Activated B cell treated with CpG ODN at 0.5 μM for 24 hours (primary cell): ENCODE data around the gene CPT2. TPM values are rescaled to one million over a fixed set of nuclear protein-coding genes. Genes with fewer than 3 reads are reported as not detected.

Source experiments
- ATAC-seq: fragments of 200-7000 bp; cut with Tn5 transposase; one replicate; pipeline ENCODE4 v1.10.0; 2021; ENCODE audit warnings: low read depth, mild to moderate bottlenecking, moderate library complexity
- CTCF ChIA-PET: fragments of 350-600 bp; sonication (Branson Sonifier 250); formaldehyde crosslinking; loops from one replicate; lab custom pipeline; 2021; ENCODE audit warnings: antibody characterized with exemption; lab: Charles Lee
- POLR2A ChIA-PET: fragments of 350-600 bp; sonication (Branson Sonifier 250); formaldehyde crosslinking; loops from one replicate; lab custom pipeline; 2021; ENCODE audit warnings: antibody characterized with exemption; lab: Charles Lee
- DNase-seq: peaks from one replicate; pipeline ENCODE4 v3.0.0; 2022
- H3K27ac Mint-ChIP-seq: one replicate; pipeline ENCODE4 v1.8.0; 2020; ENCODE audit warnings: mixed read lengths
- H3K27me3 Mint-ChIP-seq: one replicate; pipeline ENCODE4 v1.8.0; 2021; ENCODE audit warnings: mixed read lengths
- H3K36me3 Mint-ChIP-seq: one replicate; pipeline ENCODE4 v1.8.0; 2021; ENCODE audit warnings: low read depth, mixed read lengths
- H3K4me1 Mint-ChIP-seq: one replicate; pipeline ENCODE4 v1.8.0; 2021; ENCODE audit warnings: mixed read lengths
- H3K4me3 Mint-ChIP-seq: one replicate; pipeline ENCODE4 v1.8.0; 2020; ENCODE audit warnings: mild to moderate bottlenecking, mixed read lengths
- H3K9me3 Mint-ChIP-seq: one replicate; pipeline ENCODE4 v1.8.0; 2020; ENCODE audit warnings: mixed read lengths
- intact Hi-C: fragments of 100-400 bp; cut with micrococcal nuclease; formaldehyde crosslinking; loops from one replicate; pipeline ENCODE4 v1.15.1; 2024
- total RNA-seq: library from RNA; stranded (reverse); gene quantifications from 2 replicates; pipeline ENCODE4 v1.2.3, GENCODE V29; 2022
- TF ChIP-seq, protein P1 (sequence below): fragments of 200-600 bp; IDR thresholded peaks from one replicate; pipeline ENCODE4 v1.8.0; 2022; ENCODE audit warnings: antibody characterized with exemption, mild to moderate bottlenecking

Gene CPT2
- total RNA-seq, 1 donor from 2014 or later = 15.7 TPM

DNA sequence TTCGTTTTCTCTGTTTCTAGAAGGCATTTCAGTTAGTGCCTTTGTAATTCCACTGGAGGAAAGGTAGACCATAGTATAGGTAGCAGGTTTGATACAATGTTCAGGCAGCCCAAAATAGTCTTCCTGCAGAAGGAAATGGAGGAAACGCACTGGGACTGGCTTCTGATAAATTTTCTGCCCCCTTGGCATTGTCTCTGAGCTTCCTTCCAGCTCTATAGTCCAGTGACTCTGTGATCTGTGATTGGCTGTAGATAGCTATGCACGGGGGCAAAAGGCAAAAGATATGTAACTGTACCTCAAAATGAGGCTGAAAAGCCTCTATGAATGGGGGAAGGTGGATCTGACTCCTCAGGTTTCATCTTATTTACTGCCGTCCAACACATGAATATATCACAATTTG is 47.5 kb downstream of the CPT2 start:
- intact Hi-C loops = no loop called here
- Mint-ChIP-seq H3K4me1 (peaks cover 30% of the 10 kb centered on the region), H3K36me3 (no peaks in the 10 kb centered on the region), H3K4me3 (no peak overlapping the region), H3K27me3 (no peaks in the 10 kb centered on the region), H3K9me3 (no peaks in the 10 kb centered on the region), H3K27ac (no peak overlapping the region)
- DNase-seq = no peak
- POLR2A ChIA-PET = no interaction called here
- CTCF ChIA-PET = no interaction called here
- TF ChIP-seq, protein P1, sequence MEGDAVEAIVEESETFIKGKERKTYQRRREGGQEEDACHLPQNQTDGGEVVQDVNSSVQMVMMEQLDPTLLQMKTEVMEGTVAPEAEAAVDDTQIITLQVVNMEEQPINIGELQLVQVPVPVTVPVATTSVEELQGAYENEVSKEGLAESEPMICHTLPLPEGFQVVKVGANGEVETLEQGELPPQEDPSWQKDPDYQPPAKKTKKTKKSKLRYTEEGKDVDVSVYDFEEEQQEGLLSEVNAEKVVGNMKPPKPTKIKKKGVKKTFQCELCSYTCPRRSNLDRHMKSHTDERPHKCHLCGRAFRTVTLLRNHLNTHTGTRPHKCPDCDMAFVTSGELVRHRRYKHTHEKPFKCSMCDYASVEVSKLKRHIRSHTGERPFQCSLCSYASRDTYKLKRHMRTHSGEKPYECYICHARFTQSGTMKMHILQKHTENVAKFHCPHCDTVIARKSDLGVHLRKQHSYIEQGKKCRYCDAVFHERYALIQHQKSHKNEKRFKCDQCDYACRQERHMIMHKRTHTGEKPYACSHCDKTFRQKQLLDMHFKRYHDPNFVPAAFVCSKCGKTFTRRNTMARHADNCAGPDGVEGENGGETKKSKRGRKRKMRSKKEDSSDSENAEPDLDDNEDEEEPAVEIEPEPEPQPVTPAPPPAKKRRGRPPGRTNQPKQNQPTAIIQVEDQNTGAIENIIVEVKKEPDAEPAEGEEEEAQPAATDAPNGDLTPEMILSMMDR = no peak
- ATAC-seq = no peak

DNA sequence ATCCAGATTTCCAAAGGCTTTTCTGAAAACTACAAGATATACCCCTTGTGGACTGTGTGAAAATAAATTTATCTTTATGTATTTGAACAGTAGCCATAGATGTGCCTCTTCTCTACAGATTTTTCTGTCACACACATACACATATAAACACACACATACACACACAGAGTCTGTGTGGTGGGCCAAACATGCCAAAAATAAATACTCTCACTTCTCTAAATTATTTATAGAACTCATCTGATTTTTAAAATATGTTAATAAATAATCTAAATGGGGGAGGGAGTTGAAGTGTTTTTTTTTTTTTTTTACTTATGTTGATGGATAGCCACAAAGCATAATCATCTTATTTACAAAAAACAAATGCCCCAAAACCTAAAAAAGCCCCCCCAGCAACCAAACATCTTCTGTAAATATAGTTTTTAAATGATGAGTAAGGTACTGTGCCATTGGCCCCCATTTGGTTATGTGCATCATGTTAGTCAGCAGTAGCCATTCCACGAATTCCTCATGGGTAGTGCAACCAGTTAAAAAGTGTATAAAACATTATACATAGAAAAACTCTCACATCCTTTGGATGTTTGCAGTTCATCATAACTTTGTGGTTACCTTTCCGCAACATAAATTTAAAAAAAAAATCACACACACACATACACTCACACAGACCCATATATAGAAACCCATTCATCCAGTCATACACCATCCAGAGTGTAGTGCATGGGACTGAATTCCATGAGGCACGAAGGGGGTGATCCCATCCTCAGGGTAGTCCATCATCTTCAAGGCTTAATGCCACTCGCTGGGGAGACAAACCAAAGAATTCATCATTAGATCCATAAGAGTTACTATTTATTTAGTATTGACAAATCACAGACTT is 49.9 kb downstream of the CPT2 start:
- H3K36me3 Mint-ChIP-seq = peaks cover 6% of the 10 kb centered on the region
- POLR2A ChIA-PET = no interaction called here
- H3K4me3 Mint-ChIP-seq = no peak overlapping the region
- DNase-seq = no peak
- intact Hi-C loops = no loop called here
- H3K4me1 Mint-ChIP-seq = peaks cover 30% of the 10 kb centered on the region
- H3K9me3 Mint-ChIP-seq = no peaks in the 10 kb centered on the region
- peak; percentile 50 for ATAC-seq
- no peaks in the 10 kb centered on the region for H3K27me3 Mint-ChIP-seq
- CTCF ChIA-PET = interaction anchor here (0.6 kb wide), 1 partner anchor 1348 kb away, joined by 3 read pairs; no protein-coding TSS in a partner anchor
- no peak overlapping the region for H3K27ac Mint-ChIP-seq
- TF ChIP-seq, protein P1 = no peak

DNA sequence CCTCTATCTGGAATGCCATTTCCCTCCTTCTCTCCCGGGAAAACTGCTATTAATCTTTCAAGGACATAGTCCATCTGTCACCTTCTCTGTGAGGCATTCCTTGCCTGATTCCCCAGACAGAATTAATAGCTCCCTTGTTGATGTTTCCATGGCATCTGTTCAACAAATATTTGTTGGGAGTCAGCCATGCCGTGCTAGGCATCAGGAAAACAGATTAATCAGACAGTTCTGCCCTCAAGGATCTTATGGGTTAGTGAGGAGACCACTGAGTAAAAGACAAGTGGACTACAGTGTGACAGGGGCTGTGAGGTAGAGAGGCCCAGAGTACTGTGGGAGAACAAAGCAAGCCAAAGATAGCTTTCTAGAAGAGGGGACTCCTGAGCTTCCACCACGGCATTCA is 53.1 kb downstream of the CPT2 start:
- ChIA-PET CTCF (no interaction called here), POLR2A (no interaction called here)
- Mint-ChIP-seq H3K27ac (no peak overlapping the region), H3K36me3 (peaks cover 10% of the 10 kb centered on the region), H3K4me3 (no peak overlapping the region), H3K4me1 (peaks cover 26% of the 10 kb centered on the region), H3K9me3 (no peaks in the 10 kb centered on the region), H3K27me3 (no peaks in the 10 kb centered on the region)
- no peak for ATAC-seq
- intact Hi-C loops = no loop called here
- no peak for DNase-seq
- TF ChIP-seq, protein P1 = no peak

DNA sequence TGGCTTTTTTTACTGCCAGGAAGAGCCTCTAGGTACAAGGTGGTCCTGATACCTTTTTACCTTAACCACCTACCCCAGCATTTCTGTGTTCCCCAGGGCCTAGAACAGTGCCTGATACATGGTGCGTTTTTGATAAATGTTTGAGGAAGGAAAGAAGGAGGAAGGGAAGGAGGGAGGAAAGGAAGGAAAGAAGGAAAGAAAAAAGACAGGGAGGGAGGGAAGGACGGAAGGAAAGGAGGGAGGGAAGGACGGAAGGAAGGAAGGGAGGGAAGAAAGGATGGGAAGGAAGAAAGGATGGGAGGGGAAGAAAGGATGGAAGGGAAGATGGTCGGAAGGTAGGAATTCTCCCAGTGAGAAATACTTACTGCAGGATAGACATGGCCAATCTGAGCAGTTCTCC is 53.7 kb downstream of the CPT2 start:
- no peaks in the 10 kb centered on the region for H3K27me3 Mint-ChIP-seq
- intact Hi-C loops = no loop called here

DNA sequence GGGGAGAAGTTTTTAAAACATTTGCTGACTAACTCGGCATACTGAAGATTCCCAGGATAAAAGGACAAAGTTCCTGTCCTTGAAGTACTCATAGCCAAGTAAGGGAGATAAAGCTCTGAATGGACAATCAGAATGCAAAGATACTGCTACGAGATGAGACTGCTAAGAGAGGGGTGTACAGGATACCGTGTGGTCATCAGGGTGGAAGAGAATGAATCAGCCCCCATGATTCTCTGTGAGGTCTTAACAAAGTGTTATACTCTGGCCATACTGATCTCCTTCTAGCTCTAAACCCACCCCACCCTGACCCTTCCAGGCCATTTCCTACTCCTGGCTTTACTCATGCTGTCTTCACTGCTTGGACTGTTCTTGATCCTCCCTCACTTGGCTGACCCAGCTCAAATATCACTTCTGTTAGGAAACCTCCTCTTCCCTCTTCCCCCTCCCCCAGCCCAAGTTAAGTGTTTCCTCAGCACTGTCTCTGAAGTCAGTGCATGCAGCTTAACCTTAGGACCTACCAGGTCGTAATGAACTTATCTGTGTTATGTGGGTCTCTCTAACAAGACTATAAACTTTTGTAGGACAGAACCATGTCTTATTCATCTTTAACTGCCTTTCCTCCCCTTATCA is 57.5 kb downstream of the CPT2 start:
- intact Hi-C loops = no loop called here
- Mint-ChIP-seq H3K27me3 (no peaks in the 10 kb centered on the region), H3K36me3 (peaks cover 27% of the 10 kb centered on the region), H3K9me3 (no peaks in the 10 kb centered on the region), H3K4me1 (no peaks in the 10 kb centered on the region), H3K4me3 (no peak overlapping the region), H3K27ac (no peak overlapping the region)
- ATAC-seq (no peak), DNase-seq (no peak)
- CTCF ChIA-PET = no interaction called here
- POLR2A ChIA-PET = no interaction called here
- TF ChIP-seq, protein P1 = no peak

More for the DNA sequence above, 53.7 kb downstream of the CPT2 start:
- TF ChIP-seq, protein P1 = no peak
- no peak overlapping the region for H3K27ac Mint-ChIP-seq
- no peak for ATAC-seq
- H3K4me1 Mint-ChIP-seq = peaks cover 21% of the 10 kb centered on the region
- ChIA-PET CTCF (no interaction called here), POLR2A (no interaction called here)
- H3K4me3 Mint-ChIP-seq = no peak overlapping the region
- H3K9me3 Mint-ChIP-seq = no peaks in the 10 kb centered on the region
- DNase-seq = no peak
- peaks cover 13% of the 10 kb centered on the region for H3K36me3 Mint-ChIP-seq
